ENCODE data around the gene ASXL3.

DNA sequence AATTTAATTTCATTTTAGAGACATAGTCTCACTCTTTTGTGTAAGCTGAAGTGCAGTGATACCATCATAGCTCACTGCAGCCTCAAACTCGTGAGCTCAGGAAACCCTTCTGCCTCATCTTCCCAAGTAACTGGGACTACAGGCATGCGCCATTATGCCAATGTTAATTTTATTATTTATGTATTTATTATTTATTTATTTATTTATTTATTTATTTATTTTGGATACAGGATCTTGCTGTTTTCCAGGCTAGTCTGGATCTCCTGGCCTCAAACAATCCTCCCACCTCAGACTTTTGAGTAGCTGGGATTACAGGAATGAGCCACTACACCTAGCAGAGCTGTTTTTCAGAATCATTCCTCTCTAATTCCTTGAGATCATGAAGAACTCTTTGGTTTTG is 99.9 kb downstream of the ASXL3 start:
- TF ChIP-seq EZH2 (IDR thresholded peaks at IDR 0.05; ENCODE audit: borderline replicate concordance, insufficient read depth, low read depth, low read length, poor library complexity, severe bottlenecking) = no peak
- TF ChIP-seq, protein P1, sequence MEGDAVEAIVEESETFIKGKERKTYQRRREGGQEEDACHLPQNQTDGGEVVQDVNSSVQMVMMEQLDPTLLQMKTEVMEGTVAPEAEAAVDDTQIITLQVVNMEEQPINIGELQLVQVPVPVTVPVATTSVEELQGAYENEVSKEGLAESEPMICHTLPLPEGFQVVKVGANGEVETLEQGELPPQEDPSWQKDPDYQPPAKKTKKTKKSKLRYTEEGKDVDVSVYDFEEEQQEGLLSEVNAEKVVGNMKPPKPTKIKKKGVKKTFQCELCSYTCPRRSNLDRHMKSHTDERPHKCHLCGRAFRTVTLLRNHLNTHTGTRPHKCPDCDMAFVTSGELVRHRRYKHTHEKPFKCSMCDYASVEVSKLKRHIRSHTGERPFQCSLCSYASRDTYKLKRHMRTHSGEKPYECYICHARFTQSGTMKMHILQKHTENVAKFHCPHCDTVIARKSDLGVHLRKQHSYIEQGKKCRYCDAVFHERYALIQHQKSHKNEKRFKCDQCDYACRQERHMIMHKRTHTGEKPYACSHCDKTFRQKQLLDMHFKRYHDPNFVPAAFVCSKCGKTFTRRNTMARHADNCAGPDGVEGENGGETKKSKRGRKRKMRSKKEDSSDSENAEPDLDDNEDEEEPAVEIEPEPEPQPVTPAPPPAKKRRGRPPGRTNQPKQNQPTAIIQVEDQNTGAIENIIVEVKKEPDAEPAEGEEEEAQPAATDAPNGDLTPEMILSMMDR (IDR thresholded peaks at IDR 0.05) = no peak
